Brain microvascular endothelial cell (primary cell): ENCODE measurements around the gene CCDC141.

ENCODE experiments used
- DNase-seq: peaks from one replicate; pipeline ENCODE4 v3.0.0-alpha.2; 2020
- H3K27ac ChIP-seq: fragments of 250-450 bp; sonication (Bioruptor Pico); 2 replicates; pipeline ENCODE4 v1.5.1; 2020; ENCODE audit warnings: mild to moderate bottlenecking, moderate library complexity
- H3K27me3 ChIP-seq: fragments of 250-450 bp; sonication (Bioruptor Pico); replicated peaks from 2 replicates; pipeline ENCODE4 v1.5.1; 2020; ENCODE audit warnings: mild to moderate bottlenecking
- H3K36me3 ChIP-seq: fragments of 250-450 bp; sonication (Bioruptor Pico); replicated peaks from 2 replicates; pipeline ENCODE4 v1.5.1; 2020; ENCODE audit warnings: mild to moderate bottlenecking
- H3K4me3 ChIP-seq: 2 replicates; pipeline ENCODE4 v1.5.1; 2011; ENCODE audit warnings: low read depth, mild to moderate bottlenecking, control low read depth, low read length, moderate library complexity
- in situ Hi-C: cut with HindIII; loops from 2 replicates; pipeline ENCODE4 v1.10.0; 2017; ENCODE audit warnings: low sequenced_read_pairs, low pct_ligation_motif_present
- TF ChIP-seq, protein P1 (sequence below): IDR thresholded peaks from 2 replicates; pipeline ENCODE4 v1.5.1; 2011; ENCODE audit warnings: low read depth, mild to moderate bottlenecking, moderate library complexity, low read length, control low read depth, inconsistent platforms; ENCODE audit errors: missing control alignments

The CCDC141 gene

DNA sequence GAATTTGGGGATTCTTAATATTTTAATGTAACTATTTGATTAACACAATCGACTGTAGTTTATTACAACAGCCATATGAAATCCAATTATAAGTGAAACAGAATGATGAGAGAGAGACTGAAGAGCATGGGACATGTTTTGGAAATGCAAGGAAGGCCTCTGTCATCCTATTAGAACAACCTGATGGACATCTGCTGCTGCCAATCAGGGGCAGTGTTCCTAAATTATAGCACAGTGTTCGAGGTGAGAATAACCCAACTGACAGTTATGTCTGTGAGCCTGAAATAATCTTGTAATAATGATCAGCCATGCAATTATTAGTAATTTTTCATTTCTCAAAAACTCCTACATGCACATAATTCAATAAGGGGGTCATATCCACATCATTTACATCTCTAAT is 73.6 kb downstream of the CCDC141 start:
- no peaks in the 10 kb centered on the region for H3K27me3 ChIP-seq
- DNase-seq, result no peak
- H3K36me3 ChIP-seq, result no peaks in the 10 kb centered on the region
- in situ Hi-C loops, result no loop called here
- TF ChIP-seq, protein P1, sequence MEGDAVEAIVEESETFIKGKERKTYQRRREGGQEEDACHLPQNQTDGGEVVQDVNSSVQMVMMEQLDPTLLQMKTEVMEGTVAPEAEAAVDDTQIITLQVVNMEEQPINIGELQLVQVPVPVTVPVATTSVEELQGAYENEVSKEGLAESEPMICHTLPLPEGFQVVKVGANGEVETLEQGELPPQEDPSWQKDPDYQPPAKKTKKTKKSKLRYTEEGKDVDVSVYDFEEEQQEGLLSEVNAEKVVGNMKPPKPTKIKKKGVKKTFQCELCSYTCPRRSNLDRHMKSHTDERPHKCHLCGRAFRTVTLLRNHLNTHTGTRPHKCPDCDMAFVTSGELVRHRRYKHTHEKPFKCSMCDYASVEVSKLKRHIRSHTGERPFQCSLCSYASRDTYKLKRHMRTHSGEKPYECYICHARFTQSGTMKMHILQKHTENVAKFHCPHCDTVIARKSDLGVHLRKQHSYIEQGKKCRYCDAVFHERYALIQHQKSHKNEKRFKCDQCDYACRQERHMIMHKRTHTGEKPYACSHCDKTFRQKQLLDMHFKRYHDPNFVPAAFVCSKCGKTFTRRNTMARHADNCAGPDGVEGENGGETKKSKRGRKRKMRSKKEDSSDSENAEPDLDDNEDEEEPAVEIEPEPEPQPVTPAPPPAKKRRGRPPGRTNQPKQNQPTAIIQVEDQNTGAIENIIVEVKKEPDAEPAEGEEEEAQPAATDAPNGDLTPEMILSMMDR, result no peak
- no peak overlapping the region for H3K27ac ChIP-seq
- H3K4me3 ChIP-seq, result no peak overlapping the region

DNA sequence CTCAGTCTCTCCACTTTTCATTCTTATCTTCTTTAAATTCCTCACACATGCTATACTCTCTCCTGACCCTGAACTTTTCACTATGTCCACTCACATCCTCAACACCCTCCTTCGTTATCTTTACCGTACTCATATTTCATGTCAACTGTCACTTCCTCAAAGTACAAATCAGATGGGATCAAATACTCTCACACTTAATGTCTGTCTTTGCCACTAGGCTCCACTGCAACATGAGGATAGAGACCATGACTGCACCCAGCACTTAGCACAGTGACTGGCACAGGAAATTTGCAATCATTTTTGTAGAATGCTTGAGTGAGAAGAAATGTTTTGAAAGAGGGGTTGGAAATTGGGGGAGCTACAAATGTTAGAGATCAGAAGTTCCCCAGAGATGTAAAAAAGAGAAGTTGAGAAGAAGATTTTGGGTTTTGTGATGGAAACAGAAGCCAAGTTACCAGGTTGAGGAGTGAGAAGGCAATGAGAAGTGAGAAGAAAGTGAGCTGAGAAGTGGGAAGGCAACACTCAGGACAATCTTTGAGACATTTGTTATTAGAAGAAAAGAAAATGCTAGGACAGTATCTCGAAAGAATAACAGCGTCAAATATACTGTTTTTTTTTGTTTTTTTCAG is 87.0 kb downstream of the CCDC141 start:
- H3K27me3 ChIP-seq, result no peaks in the 10 kb centered on the region
- no peak overlapping the region for H3K4me3 ChIP-seq
- in situ Hi-C loops, result no loop called here
- TF ChIP-seq, protein P1, result no peak
- H3K27ac ChIP-seq, result no peak overlapping the region
- DNase-seq, result no peak
- no peaks in the 10 kb centered on the region for H3K36me3 ChIP-seq

- in situ Hi-C loops, result no loop called here
- DNase-seq, result no peak
- H3K27me3 ChIP-seq, result no peaks in the 10 kb centered on the region
- H3K36me3 ChIP-seq, result no peaks in the 10 kb centered on the region
- TF ChIP-seq, protein P1, result no peak
- H3K4me3 ChIP-seq, result no peak overlapping the region
- no peak overlapping the region for H3K27ac ChIP-seq
These were observed 87.8 kb downstream of the CCDC141 start for GRCh38 chr2:178962152-178962551.

DNA sequence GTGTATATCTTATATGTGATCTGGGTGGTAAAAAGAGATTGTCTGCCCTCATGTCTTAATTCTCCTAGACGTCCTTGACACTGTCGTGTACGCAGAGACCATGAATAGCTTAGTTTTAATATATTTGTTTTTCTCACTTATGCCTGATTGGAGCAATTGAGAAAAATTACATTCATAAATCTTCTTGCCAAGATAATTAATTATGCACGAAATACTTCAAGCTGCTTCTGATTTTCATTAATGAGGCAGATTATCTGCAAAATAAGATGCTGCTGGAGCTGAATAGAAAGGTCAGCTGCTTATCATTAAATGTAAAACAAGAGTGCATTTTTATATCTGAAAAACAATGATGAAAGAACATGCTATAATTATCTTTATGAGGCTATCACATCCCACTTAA is 95.9 kb downstream of the CCDC141 start:
- DNase-seq, result no peak
- no peak overlapping the region for H3K4me3 ChIP-seq
- no peaks in the 10 kb centered on the region for H3K27me3 ChIP-seq
- in situ Hi-C loops, result no loop called here
- TF ChIP-seq, protein P1, result no peak
- H3K27ac ChIP-seq, result no peak overlapping the region
- no peaks in the 10 kb centered on the region for H3K36me3 ChIP-seq

GRCh38 chr2:178951266-178952006 is 98.5 kb downstream of the CCDC141 start:
- Histone ChIP-seq H3K4me3 (no peak overlapping the region), H3K27ac (no peak overlapping the region), H3K27me3 (no peaks in the 10 kb centered on the region), H3K36me3 (no peaks in the 10 kb centered on the region)
- TF ChIP-seq, protein P1, result no peak
- in situ Hi-C loops, result no loop called here
- no peak for DNase-seq
